ENCODE data around the gene RNF44. TPM values are rescaled to one million over a fixed set of nuclear protein-coding genes. Genes with fewer than 3 reads are reported as not detected.
"Not testable (repeated sequence)": the region's sequence is repeated elsewhere in the genome, so short reads cannot be mapped to it uniquely, and the experiment has no call there.

Gene RNF44
- polyA plus RNA-seq, 1 donor: 56.3 TPM

DNA sequence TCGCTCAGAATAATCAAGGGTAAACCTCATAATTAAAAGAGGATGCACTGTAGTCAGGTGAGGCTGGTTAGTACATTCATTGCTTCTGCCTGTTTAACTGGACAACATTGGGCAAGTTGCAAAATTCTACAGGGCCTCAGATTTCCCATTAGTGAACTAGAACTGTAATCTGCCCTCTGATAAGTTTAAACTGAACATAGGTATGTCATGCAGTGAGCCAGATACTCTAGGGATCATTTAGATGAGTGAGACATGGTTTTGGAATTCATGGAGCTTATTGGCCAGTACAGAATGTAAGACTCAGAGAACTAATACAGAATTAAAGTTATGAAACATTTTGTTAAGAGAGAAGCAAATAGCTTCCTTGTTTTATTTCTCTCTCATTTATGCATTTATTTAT, 35.9 kb downstream of the RNF44 start:
- peaks cover 61% of the 10 kb centered on the region for H3K36me3 ChIP-seq (ENCODE audit: control insufficient read depth, insufficient read depth, low read length)
- H3K4me1 ChIP-seq (ENCODE audit: control insufficient read depth, insufficient read depth, low read length): peaks cover 8% of the 10 kb centered on the region
- no CpG with 5 or more reads among the region's 1 CpG for WGBS (ENCODE audit: insufficient coverage, low lambda C conversion rate)
- DNase-seq: peak; percentile 5 to 11
- H3K27ac ChIP-seq (ENCODE audit: low read length): no peak overlapping the region
- H3K4me3 ChIP-seq (ENCODE audit: low read length): no peak overlapping the region
- no peaks in the 10 kb centered on the region for H3K9me3 ChIP-seq (ENCODE audit: control insufficient read depth, low read depth, low read length)
- no peaks in the 10 kb centered on the region for H3K27me3 ChIP-seq (ENCODE audit: control insufficient read depth, insufficient read depth, low read length)

DNA sequence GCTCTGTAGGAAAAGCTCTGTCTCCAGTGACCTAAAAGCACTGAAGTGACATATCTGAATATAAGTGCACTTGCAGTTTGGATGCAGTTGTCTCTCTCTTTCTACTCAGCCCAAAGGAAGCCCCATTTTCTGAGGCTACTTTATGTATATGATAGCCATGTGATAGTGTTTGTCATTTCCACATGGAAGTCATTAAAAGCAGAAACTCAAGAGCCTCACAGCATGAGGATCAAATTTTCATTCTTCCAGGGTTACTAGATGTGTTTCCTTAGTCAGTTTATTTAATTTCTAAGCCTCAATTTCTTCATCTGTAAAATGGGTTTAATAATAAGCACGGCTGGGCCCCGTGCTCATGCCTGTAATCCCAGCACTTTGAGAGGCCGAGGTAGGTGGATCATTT, 36.7 kb downstream of the RNF44 start:
- H3K27ac ChIP-seq (ENCODE audit: low read length): no peak overlapping the region
- H3K9me3 ChIP-seq (ENCODE audit: control insufficient read depth, low read depth, low read length): no peaks in the 10 kb centered on the region
- DNase-seq: no peak
- no CpG with 5 or more reads among the region's 3 CpGs for WGBS (ENCODE audit: insufficient coverage, low lambda C conversion rate)
- no peaks in the 10 kb centered on the region for H3K27me3 ChIP-seq (ENCODE audit: control insufficient read depth, insufficient read depth, low read length)
- peaks cover 8% of the 10 kb centered on the region for H3K4me1 ChIP-seq (ENCODE audit: control insufficient read depth, insufficient read depth, low read length)
- peaks cover 66% of the 10 kb centered on the region for H3K36me3 ChIP-seq (ENCODE audit: control insufficient read depth, insufficient read depth, low read length)
- H3K4me3 ChIP-seq (ENCODE audit: low read length): no peak overlapping the region

DNA sequence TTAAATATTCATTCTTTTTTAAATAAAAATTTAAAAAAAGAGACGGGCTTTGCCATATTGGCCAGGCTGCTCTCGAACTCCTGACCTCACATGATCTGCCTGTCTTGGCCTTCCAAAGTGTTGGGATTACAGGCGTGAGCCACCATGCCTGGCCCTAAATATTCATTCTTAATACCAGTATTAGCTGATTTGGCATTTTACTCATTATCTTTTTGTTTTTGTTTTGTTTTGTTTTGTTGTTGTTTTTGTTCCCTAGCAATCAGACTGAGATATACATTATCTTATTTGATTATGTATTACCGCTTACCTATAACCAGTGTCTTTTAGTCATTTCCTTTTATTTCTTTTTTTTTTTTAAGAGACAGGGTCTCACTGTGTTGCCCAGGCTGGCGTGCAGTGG, 37.9 kb downstream of the RNF44 start:
- peaks cover 67% of the 10 kb centered on the region for H3K36me3 ChIP-seq (ENCODE audit: control insufficient read depth, insufficient read depth, low read length)
- WGBS (ENCODE audit: insufficient coverage, low lambda C conversion rate): 94% methylated on average over 4 of the region's 5 CpGs

DNA sequence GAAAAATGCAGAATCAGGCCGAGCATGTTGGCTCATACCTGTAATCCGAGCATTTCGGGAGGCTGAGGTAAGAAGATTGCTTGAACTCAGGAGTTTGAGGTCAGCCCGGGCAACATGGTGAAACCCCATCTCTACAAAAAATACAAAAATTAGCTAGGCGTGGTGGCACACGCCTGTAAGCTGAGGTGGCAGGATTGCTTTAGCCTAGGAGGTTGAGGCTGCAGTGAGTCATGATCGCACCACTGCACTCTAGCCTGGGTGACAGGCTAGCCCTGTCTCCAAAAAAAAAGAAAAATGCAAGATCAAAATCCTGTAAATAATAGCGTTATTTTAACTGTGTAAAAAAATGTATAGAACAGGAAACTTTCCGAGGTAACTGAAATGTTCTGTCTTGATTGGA, 39.4 kb downstream of the RNF44 start:
- H3K27ac ChIP-seq (ENCODE audit: low read length): no peak overlapping the region
- H3K27me3 ChIP-seq (ENCODE audit: control insufficient read depth, insufficient read depth, low read length): no peaks in the 10 kb centered on the region
- DNase-seq: no peak
- H3K9me3 ChIP-seq (ENCODE audit: control insufficient read depth, low read depth, low read length): no peaks in the 10 kb centered on the region
- H3K4me1 ChIP-seq (ENCODE audit: control insufficient read depth, insufficient read depth, low read length): peaks cover 1% of the 10 kb centered on the region
- no peak overlapping the region for H3K4me3 ChIP-seq (ENCODE audit: low read length)
- 100% methylated on average over 1 of the region's 9 CpGs for WGBS (ENCODE audit: insufficient coverage, low lambda C conversion rate)
- peaks cover 81% of the 10 kb centered on the region for H3K36me3 ChIP-seq (ENCODE audit: control insufficient read depth, insufficient read depth, low read length)

More for the DNA sequence above, 37.9 kb downstream of the RNF44 start:
- Histone ChIP-seq H3K9me3 (ENCODE audit: control insufficient read depth, low read depth, low read length) (no peaks in the 10 kb centered on the region), H3K4me3 (ENCODE audit: low read length) (no peak overlapping the region), H3K27ac (ENCODE audit: low read length) (no peak overlapping the region), H3K4me1 (ENCODE audit: control insufficient read depth, insufficient read depth, low read length) (peaks cover 8% of the 10 kb centered on the region), H3K27me3 (ENCODE audit: control insufficient read depth, insufficient read depth, low read length) (no peaks in the 10 kb centered on the region)
- DNase-seq: no peak

DNA sequence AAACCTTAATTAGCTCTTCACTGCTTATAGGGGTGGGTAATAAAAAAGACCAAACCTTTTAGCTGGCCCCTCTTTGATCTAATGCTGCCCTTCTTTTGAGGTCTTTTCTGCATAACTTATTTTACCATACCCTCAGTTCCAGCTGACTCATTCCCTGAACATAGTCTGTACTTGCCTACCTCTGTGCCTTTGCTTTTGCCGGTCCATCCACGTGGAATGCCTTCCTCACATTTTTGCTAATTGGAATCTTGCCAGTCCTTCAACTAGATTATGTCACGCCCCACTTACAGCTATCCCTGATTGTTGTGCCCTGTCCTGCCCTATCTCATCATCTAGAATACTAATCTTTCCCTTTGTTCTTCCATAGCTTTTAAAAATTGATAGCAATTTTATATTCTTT, 44.8 kb downstream of the RNF44 start:
- Histone ChIP-seq H3K9me3 (ENCODE audit: control insufficient read depth, low read depth, low read length) (no peaks in the 10 kb centered on the region), H3K36me3 (ENCODE audit: control insufficient read depth, insufficient read depth, low read length) (peaks cover 71% of the 10 kb centered on the region), H3K4me3 (ENCODE audit: low read length) (no peak overlapping the region), H3K27me3 (ENCODE audit: control insufficient read depth, insufficient read depth, low read length) (no peaks in the 10 kb centered on the region), H3K4me1 (ENCODE audit: control insufficient read depth, insufficient read depth, low read length) (no peaks in the 10 kb centered on the region), H3K27ac (ENCODE audit: low read length) (no peak overlapping the region)
- no peak for DNase-seq
- 100% methylated on average over 3 of the region's 3 CpGs for WGBS (ENCODE audit: insufficient coverage, low lambda C conversion rate)

DNA sequence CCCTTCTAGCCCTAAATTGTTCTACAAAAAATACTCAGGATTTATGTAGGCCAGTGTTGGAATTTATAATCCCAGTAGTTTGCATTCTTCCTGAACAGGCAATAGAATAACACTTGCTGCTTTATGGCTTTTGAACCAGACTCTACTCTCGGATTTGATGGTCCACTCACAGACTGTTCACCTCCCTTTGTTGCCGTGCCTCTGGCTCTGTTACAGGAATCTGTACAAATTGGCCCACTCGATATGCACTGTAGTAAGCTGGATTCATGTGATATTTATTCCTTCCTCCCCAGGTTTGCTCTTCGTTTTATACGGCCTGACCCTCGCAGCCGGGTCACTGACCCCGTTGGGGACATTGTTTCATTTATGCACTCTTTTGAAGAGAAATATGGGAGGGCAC, 45.3 kb downstream of the RNF44 start:
- no CpG with 5 or more reads among the region's 8 CpGs for WGBS (ENCODE audit: insufficient coverage, low lambda C conversion rate)

DNA sequence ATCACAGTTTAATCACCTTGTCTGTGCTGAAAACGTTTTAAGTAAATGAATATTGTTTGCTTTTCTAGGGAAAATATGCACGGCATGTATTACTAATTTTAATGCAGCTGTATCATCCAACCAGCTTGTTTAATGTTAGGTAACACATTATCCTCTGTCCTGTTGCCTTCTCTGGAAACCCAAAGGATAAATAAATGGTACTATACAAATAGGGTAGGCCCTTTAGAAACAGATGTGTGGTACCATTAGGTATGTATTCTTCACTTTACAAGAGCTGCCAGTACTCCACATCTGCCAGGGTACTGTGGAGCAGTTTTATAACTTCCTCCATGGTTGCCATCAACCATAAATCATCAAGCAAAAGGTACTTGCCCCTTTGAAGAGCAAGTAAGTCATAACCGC, 46.1 kb downstream of the RNF44 start:
- H3K27me3 ChIP-seq (ENCODE audit: control insufficient read depth, insufficient read depth, low read length): no peaks in the 10 kb centered on the region
- DNase-seq: no peak
- no peaks in the 10 kb centered on the region for H3K4me1 ChIP-seq (ENCODE audit: control insufficient read depth, insufficient read depth, low read length)
- peaks cover 71% of the 10 kb centered on the region for H3K36me3 ChIP-seq (ENCODE audit: control insufficient read depth, insufficient read depth, low read length)
- WGBS (ENCODE audit: insufficient coverage, low lambda C conversion rate): no CpG with 5 or more reads among the region's 3 CpGs
- no peak overlapping the region for H3K4me3 ChIP-seq (ENCODE audit: low read length)
- H3K27ac ChIP-seq (ENCODE audit: low read length): no peak overlapping the region
- no peaks in the 10 kb centered on the region for H3K9me3 ChIP-seq (ENCODE audit: control insufficient read depth, low read depth, low read length)

More for the DNA sequence above, 45.3 kb downstream of the RNF44 start:
- no peak for DNase-seq
- H3K4me1 ChIP-seq (ENCODE audit: control insufficient read depth, insufficient read depth, low read length): no peaks in the 10 kb centered on the region
- H3K27me3 ChIP-seq (ENCODE audit: control insufficient read depth, insufficient read depth, low read length): no peaks in the 10 kb centered on the region
- no peak overlapping the region for H3K27ac ChIP-seq (ENCODE audit: low read length)
- H3K4me3 ChIP-seq (ENCODE audit: low read length): no peak overlapping the region
- peaks cover 74% of the 10 kb centered on the region for H3K36me3 ChIP-seq (ENCODE audit: control insufficient read depth, insufficient read depth, low read length)
- no peaks in the 10 kb centered on the region for H3K9me3 ChIP-seq (ENCODE audit: control insufficient read depth, low read depth, low read length)

DNA sequence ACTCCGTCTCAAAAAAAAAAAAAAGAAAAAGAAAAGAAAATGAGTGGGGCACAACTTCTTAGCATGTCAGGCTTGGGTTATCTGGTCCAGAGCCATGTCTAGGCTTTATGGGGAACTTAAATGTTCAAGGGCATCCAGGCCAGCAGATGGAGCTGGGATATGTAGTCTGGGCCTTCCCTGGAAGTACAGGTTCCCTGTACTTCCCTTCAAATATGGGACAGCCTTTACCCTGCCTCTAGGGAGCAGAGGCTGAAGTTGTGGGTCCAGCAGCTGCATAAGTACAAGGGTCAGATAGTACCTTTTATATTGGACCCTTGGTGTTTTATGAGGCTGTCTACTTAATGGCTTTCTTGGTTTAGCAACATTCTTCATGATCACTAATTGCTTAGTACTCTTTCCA, 46.9 kb downstream of the RNF44 start:
- Histone ChIP-seq H3K27me3 (ENCODE audit: control insufficient read depth, insufficient read depth, low read length) (no peaks in the 10 kb centered on the region), H3K27ac (ENCODE audit: low read length) (no peak overlapping the region), H3K9me3 (ENCODE audit: control insufficient read depth, low read depth, low read length) (no peaks in the 10 kb centered on the region), H3K36me3 (ENCODE audit: control insufficient read depth, insufficient read depth, low read length) (peaks cover 71% of the 10 kb centered on the region), H3K4me1 (ENCODE audit: control insufficient read depth, insufficient read depth, low read length) (no peaks in the 10 kb centered on the region), H3K4me3 (ENCODE audit: low read length) (no peak overlapping the region)
- WGBS (ENCODE audit: insufficient coverage, low lambda C conversion rate): 100% methylated on average over 1 of the region's 1 CpG
- DNase-seq: peak; percentile 20 to 50

DNA sequence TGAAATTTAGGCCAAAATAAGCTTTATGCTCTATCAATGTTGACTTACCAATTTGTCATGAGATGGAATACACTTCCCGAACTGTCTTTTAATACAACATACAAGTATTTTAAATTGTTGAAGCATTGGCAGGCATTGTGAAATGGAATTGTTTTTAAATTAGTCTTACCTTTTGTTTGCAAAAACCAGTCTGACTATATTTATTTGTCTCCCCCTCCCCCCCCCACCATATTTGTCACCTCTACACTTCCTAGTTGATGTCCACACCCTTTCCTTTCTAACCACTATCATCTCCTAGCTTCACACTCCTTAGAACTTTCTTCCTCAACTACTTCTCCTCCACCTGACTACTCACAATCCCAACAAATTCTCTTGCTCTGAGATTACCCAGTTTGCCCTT, 48.1 kb downstream of the RNF44 start:
- H3K36me3 ChIP-seq (ENCODE audit: control insufficient read depth, insufficient read depth, low read length): peaks cover 60% of the 10 kb centered on the region
- WGBS (ENCODE audit: insufficient coverage, low lambda C conversion rate): no CpG with 5 or more reads among the region's 1 CpG

DNA sequence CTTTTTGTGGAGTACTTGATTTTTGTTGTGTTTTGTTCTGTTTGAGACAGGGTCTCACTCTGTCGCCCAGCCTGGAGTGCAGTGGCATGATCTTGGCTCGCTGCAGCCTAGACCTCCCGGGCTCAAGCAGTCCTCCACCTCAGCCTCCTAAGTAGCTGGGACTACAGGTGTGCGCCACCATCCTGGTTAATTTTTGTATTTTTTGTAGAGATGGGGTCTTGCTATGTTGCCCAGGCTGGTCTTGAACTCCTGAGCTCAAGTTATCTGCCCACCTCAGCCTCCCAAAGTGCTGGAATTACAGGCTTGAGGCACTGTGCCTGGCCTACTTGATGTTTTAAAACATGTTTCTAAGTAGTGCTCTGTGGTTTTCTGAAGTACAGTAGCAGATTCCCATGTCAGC, 50.0 kb downstream of the RNF44 start:
- H3K4me1 ChIP-seq (ENCODE audit: control insufficient read depth, insufficient read depth, low read length); H3K4me3 ChIP-seq (ENCODE audit: low read length): not testable (repeated sequence)

More for the DNA sequence above, 48.1 kb downstream of the RNF44 start:
- no peak for DNase-seq
- Histone ChIP-seq H3K9me3 (ENCODE audit: control insufficient read depth, low read depth, low read length) (no peaks in the 10 kb centered on the region), H3K4me3 (ENCODE audit: low read length) (no peak overlapping the region), H3K4me1 (ENCODE audit: control insufficient read depth, insufficient read depth, low read length) (no peaks in the 10 kb centered on the region), H3K27ac (ENCODE audit: low read length) (no peak overlapping the region), H3K27me3 (ENCODE audit: control insufficient read depth, insufficient read depth, low read length) (no peaks in the 10 kb centered on the region)

DNA sequence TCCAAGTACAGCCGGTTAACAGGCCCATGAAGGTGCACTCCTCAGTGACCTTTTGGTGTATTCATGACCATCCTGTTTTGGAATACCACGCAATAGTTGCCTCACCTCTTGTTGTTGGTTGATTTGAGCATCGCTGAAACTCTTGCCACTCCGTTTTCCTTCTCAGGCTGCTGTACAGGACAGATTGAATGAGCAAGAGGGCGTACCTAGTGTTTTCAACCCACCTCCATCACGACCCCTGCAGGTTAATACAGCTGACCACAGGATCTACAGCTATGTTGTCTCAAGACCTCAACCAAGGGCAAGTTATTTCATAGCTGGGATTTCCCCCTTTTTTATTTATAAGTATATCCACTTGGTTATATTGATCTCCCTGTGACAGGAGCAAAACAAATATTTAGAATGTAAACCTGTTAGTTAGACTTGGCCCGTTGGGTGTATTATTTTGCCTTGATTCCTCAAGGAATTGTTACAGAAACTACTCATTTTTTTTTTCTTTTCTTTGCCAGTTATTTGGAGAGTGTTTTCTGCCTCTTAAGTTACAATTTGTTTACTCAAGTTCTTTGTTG, 50.9 kb downstream of the RNF44 start:
- no peaks in the 10 kb centered on the region for H3K27me3 ChIP-seq (ENCODE audit: control insufficient read depth, insufficient read depth, low read length)
- no peaks in the 10 kb centered on the region for H3K4me1 ChIP-seq (ENCODE audit: control insufficient read depth, insufficient read depth, low read length)
- DNase-seq: no peak
- H3K4me3 ChIP-seq (ENCODE audit: low read length): no peak overlapping the region
- no peak overlapping the region for H3K27ac ChIP-seq (ENCODE audit: low read length)
- 29% methylated on average over 1 of the region's 7 CpGs for WGBS (ENCODE audit: insufficient coverage, low lambda C conversion rate)
- no peaks in the 10 kb centered on the region for H3K9me3 ChIP-seq (ENCODE audit: control insufficient read depth, low read depth, low read length)
- H3K36me3 ChIP-seq (ENCODE audit: control insufficient read depth, insufficient read depth, low read length): peaks cover 46% of the 10 kb centered on the region

More for the DNA sequence above, 50.0 kb downstream of the RNF44 start:
- not testable (repeated sequence) for DNase-seq; H3K9me3 ChIP-seq (ENCODE audit: control insufficient read depth, low read depth, low read length); H3K27me3 ChIP-seq (ENCODE audit: control insufficient read depth, insufficient read depth, low read length); H3K27ac ChIP-seq (ENCODE audit: low read length)
- H3K36me3 ChIP-seq (ENCODE audit: control insufficient read depth, insufficient read depth, low read length): peaks cover 49% of the 10 kb centered on the region
- WGBS (ENCODE audit: insufficient coverage, low lambda C conversion rate): no CpG with 5 or more reads among the region's 4 CpGs
